ENCODE data around the gene TRAF5.

DNA sequence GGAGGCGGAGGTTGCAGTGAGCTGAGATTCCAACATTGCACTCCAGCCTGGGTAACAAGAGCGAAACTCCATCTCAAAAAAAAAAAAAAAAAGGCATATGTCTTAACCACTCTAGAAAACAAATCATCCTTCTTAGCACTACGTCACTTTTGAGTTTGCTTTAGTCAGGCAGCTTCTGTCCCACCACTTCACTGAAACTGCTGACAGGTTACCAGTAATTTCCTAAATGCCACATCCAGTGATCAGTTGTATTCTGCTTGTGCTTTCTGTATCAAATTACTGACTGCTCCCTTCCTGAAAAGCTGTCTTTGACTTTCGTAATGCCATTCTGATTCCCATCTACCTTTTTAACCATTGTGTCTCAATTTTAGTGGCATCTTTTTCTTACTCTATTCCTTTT is 45.7 kb upstream of the TRAF5 start:
- TF ChIP-seq, protein P1, sequence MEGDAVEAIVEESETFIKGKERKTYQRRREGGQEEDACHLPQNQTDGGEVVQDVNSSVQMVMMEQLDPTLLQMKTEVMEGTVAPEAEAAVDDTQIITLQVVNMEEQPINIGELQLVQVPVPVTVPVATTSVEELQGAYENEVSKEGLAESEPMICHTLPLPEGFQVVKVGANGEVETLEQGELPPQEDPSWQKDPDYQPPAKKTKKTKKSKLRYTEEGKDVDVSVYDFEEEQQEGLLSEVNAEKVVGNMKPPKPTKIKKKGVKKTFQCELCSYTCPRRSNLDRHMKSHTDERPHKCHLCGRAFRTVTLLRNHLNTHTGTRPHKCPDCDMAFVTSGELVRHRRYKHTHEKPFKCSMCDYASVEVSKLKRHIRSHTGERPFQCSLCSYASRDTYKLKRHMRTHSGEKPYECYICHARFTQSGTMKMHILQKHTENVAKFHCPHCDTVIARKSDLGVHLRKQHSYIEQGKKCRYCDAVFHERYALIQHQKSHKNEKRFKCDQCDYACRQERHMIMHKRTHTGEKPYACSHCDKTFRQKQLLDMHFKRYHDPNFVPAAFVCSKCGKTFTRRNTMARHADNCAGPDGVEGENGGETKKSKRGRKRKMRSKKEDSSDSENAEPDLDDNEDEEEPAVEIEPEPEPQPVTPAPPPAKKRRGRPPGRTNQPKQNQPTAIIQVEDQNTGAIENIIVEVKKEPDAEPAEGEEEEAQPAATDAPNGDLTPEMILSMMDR (IDR thresholded peaks at IDR 0.05; ENCODE audit: extremely low read depth in 1 of 2, insufficient read depth in 1 of 2, low read depth in 1 of 2, low read length in 2 of 2), result no peak
- TF ChIP-seq POLR2AphosphoS5 (IDR thresholded peaks at IDR 0.05; ENCODE audit: insufficient read depth, low read depth, low read length), result no peak
- TF ChIP-seq EZH2 (IDR thresholded peaks at IDR 0.05; ENCODE audit: borderline replicate concordance, low read depth, low read length, severe bottlenecking), result no peak
- TF ChIP-seq POLR2A (IDR thresholded peaks at IDR 0.05; ENCODE audit: low read depth, low read length), result no peak
- TF ChIP-seq, protein P2, sequence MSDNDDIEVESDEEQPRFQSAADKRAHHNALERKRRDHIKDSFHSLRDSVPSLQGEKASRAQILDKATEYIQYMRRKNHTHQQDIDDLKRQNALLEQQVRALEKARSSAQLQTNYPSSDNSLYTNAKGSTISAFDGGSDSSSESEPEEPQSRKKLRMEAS (IDR thresholded peaks at IDR 0.05; ENCODE audit: insufficient read depth, insufficient read length), result no peak
- no peak for TF ChIP-seq FOS (IDR thresholded peaks at IDR 0.05; ENCODE audit: borderline replicate concordance, insufficient read depth, low read length)
- no peak for TF ChIP-seq GATA2 (IDR thresholded peaks at IDR 0.05; ENCODE audit: insufficient read depth, insufficient read length, low read depth, low read length)
- TF ChIP-seq JUN (IDR thresholded peaks at IDR 0.05; ENCODE audit: borderline replicate concordance, insufficient read depth, insufficient read length, low read depth), result no peak

Measured in endothelial cell of umbilical vein (primary cell).